C4-2B (cell line): ENCODE data around the gene NLRP9.

Experiments used
- CTCF ChIP-seq: fragments of 450-650 bp; conservative IDR thresholded peaks from 2 replicates; pipeline ENCODE4 v1.5.1; 2017; ENCODE audit warnings: mild to moderate bottlenecking
- ZFX ChIP-seq: fragments of 450-650 bp; IDR thresholded peaks from 2 replicates; pipeline ENCODE4 v1.6.1; 2017

GRCh38 chr19:55717251-55717650 is 21.0 kb downstream of the NLRP9 start:
- no peak for TF ChIP-seq CTCF
- TF ChIP-seq ZFX: no peak
